Heart right ventricle (tissue), 16 donors: ENCODE data around the gene MANF. TPM values are rescaled to one million over a fixed set of nuclear protein-coding genes. Genes with fewer than 3 reads are reported as not detected.

Experiments used
- ATAC-seq, 8 donors: fragments of 200-7000 bp; cut with Tn5 transposase; one replicate each; pipeline ENCODE4 v1.9.1; 2020; ENCODE audit warnings: mild to moderate bottlenecking in 8 of 8, moderate library complexity in 8 of 8, moderate number of reproducible peaks in 1 of 8
- DNase-seq, 2 donors: peaks; one replicate each; pipeline ENCODE4 v3.0.0-alpha.2; 2020
- H3K27ac ChIP-seq, 10 donors: fragments of 200-600 bp; sonication (generic) in 2 of 10; one replicate each; pipeline versions ENCODE4 v1.5.0 to v1.8.0; 2020 to 2022; ENCODE audit warnings: mild to moderate bottlenecking in 3 of 10
- H3K27me3 ChIP-seq, 7 donors: fragments of 200-600 bp; one replicate each; pipeline ENCODE4 v1.8.0; 2021 to 2022; ENCODE audit warnings: mild to moderate bottlenecking in 2 of 7
- H3K36me3 ChIP-seq, 9 donors: fragments of 200-600 bp; sonication (generic) in 1 of 9; one replicate each; pipeline versions ENCODE4 v1.5.0 to v1.8.0; 2020 to 2022; ENCODE audit warnings: mild to moderate bottlenecking in 2 of 9
- H3K4me1 ChIP-seq, 9 donors: fragments of 200-600 bp; sonication (generic) in 1 of 9; one replicate each; pipeline versions ENCODE4 v1.5.0 to v1.8.0; 2020 to 2022; ENCODE audit warnings: mild to moderate bottlenecking in 4 of 9
- H3K4me3 ChIP-seq, 10 donors: fragments of 200-600 bp; sonication (generic) in 2 of 10; one replicate each; pipeline versions ENCODE4 v1.5.0 to v1.8.0; 2020 to 2022; ENCODE audit warnings: mild to moderate bottlenecking in 7 of 10, moderate library complexity in 2 of 10
- H3K9me3 ChIP-seq, 11 donors: fragments of 200-600 bp in 10 of 11; sonication (generic) in 2 of 11; one replicate each; pipeline versions ENCODE4 v1.5.0 to v1.8.0; 2013 to 2022; ENCODE audit warnings: mild to moderate bottlenecking in 2 of 11, control low read depth in 1 of 11, moderate library complexity in 1 of 11
- WGBS, 2 donors: extraction: QIAGEN DNeasy Blood & Tissue Kit; methylation state at CpG; one replicate each; pipeline ENCODE4 v1.1.7; 2013; ENCODE audit warnings: inconsistent platforms in 1 of 2; 5-methylcytosine and 5-hydroxymethylcytosine counted together
- intact Hi-C, 10 donors: fragments of 100-400 bp; cut with DNase I; formaldehyde crosslinking; loops; one replicate each; pipeline versions ENCODE4 v1.11.1 to v1.14.2; 2022
- polyA plus RNA-seq, 2 donors: library from polyadenylated mRNA; stranded (reverse); fragments of 200-250 nt; gene quantifications; one replicate each; pipeline ENCODE4 v1.2.3, GENCODE V29; 2013
- total RNA-seq, 10 donors: library from RNA; stranded (reverse); fragmentation: NEBNext Ultra II Directional in 3 of 10; extraction: Animal tissue kit (Norgen Biotek cat#: 25700) in 3 of 10; gene quantifications; one replicate each; pipeline versions ENCODE4 v1.2.1 to v1.2.4, GENCODE V29; 2021 to 2023
- TF ChIP-seq, protein P1 (sequence below), 9 donors: fragments of 200-600 bp; sonication (generic) in 2 of 9; IDR thresholded peaks; one replicate each; pipeline versions ENCODE4 v1.5.0 to v1.8.0; 2021 to 2022; ENCODE audit warnings: antibody characterized with exemption in 9 of 9, mild to moderate bottlenecking in 5 of 9, moderate library complexity in 1 of 9
- donor health status: Arrhythmogenic right ventricular cardiomyopathy.
- donor health status: ischemic (EF 13 %, LVEDD 7.1; RV severe dilation, severe dysfunction).
- donor health status: healthy with polysubstance abuse.
- donor health status: DM: no; HTN: yes; CAD: no.
- donor health status: DM: no; HTN: no; CAD: no.
- donor health status: ischemic (EF 25% LVEDD 6.9; RV normal size, moderate dysfunction).
- donor health status: ischemic (EF 25% LVEDD 5.7; RV mildly dilated, moderate dysfunction).
- donor health status: healthy.
- donor health status: DM: yes; HTN: yes; CAD: no.
- donor health status: Ischemic cardiomyopathy.
- donor health status: ischemic (EF 35%, LVEDD 5.7; RV mildly dilated, moderate dysfunction).
- donor health status: nonischemic (EF 11% LVEDD 7.7; RV severe dilation, severe dysfunction).
- donor health status: DM: yes; HTN: yes; CAD: no.
- donor health status: PGD.
- donor health status: ischemic (EF 29% LVEDD 5.4; RV normal size, mild dysfunction).
- donor health status: nonischemic (EF 23%, LVEDD 6.1; RV moderate dilation, normal function).

The MANF gene
- total and polyA plus RNA-seq, 12 donors, result 19.1 to 150 (median 45.1) TPM

DNA sequence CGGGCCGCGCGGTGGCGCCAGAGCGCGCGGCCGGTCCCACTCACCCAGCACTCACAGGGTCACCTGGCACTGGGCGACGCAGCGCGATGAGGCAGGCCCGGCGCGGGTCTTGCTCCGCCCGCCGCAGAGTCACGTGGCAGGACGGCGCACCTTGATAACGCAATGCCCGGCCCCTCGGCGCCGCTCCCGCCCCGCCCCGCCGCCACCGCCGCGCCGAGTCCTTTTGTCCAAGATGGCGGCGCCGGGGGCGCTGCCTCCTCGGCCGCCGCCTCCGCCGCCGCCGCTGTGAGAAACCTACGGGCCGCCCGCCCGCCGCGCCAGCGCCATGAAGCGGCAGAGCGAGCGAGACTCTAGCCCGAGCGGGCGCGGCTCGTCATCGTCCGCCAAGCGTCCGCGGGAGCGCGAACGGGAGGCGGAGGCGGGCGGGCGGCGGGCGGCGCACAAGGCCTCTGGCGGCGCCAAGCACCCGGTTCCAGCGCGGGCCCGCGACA, 6.0 kb downstream of the MANF start, which contains the start of gene RBM15B:
RBM15B (plus strand) TSS at position 211 of the 491 bp plus-strand sequence; CDS start at position 326, 115 bp downstream.
- ATAC-seq, result peak; percentile 94 to 98 (median 97)

DNA sequence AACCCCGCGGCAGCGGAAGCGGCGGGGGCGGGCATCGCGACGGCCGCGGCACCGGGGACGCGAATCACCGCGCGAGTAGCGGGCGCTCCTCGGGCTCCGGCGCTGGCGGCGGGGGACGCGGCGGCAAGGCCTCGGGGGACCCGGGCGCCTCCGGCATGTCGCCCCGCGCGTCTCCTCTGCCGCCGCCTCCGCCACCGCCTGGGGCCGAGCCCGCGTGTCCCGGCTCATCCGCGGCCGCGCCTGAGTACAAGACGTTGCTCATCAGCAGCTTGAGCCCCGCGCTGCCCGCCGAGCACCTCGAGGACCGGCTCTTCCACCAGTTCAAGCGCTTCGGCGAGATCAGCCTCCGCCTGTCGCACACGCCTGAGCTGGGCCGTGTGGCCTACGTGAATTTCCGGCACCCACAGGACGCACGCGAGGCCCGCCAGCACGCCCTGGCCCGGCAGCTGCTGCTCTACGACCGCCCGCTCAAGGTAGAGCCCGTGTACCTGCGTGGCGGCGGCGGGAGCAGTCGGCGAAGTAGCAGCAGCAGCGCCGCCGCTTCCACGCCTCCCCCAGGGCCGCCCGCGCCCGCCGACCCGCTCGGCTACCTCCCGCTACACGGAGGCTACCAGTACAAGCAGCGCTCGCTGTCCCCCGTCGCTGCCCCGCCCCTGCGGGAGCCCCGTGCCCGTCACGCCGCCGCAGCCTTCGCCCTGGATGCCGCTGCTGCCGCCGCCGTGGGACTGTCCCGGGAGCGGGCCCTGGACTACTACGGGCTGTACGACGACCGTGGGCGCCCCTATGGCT, 6.7 kb downstream of the MANF start:
- no peaks in the 10 kb centered on the region for H3K9me3 ChIP-seq
- DNase-seq (peak in 1 of 2 donors; percentile 32), ATAC-seq (peak in 1 of 8 donors; percentile 1)
- peaks cover 0 to 84% (median 42%) of the 10 kb centered on the region in 9 donors for H3K36me3 ChIP-seq
- peak overlapping the region; percentile 61 to 97 (median 90) for H3K27ac ChIP-seq
- peaks cover 27 to 91% (median 85%) of the 10 kb centered on the region in 9 donors for H3K4me1 ChIP-seq
- WGBS, 2 donors, result 4 to 9% methylated on average over 89 to 115 of the region's 115 CpGs
- intact Hi-C loops, result loop anchor here in 8 of 10 donors (5.0 to 10.0 kb wide), 5 partner anchors 106 to 293 kb away; partner anchors contain the start of genes TEX264 (in 3 of the 8) and DCAF1 (in 2 of the 8)
- TF ChIP-seq, protein P1, sequence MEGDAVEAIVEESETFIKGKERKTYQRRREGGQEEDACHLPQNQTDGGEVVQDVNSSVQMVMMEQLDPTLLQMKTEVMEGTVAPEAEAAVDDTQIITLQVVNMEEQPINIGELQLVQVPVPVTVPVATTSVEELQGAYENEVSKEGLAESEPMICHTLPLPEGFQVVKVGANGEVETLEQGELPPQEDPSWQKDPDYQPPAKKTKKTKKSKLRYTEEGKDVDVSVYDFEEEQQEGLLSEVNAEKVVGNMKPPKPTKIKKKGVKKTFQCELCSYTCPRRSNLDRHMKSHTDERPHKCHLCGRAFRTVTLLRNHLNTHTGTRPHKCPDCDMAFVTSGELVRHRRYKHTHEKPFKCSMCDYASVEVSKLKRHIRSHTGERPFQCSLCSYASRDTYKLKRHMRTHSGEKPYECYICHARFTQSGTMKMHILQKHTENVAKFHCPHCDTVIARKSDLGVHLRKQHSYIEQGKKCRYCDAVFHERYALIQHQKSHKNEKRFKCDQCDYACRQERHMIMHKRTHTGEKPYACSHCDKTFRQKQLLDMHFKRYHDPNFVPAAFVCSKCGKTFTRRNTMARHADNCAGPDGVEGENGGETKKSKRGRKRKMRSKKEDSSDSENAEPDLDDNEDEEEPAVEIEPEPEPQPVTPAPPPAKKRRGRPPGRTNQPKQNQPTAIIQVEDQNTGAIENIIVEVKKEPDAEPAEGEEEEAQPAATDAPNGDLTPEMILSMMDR (IDR thresholded peaks at IDR 0.05), result no peak
- H3K4me3 ChIP-seq, result peak overlapping the region; percentile 36 to 76 (median 68)
- no peaks in the 10 kb centered on the region for H3K27me3 ChIP-seq

More for the DNA sequence above, 6.0 kb downstream of the MANF start, which contains the start of gene RBM15B:
- intact Hi-C loops, result loop anchor here in 8 of 10 donors (5.0 to 10.0 kb wide), 5 partner anchors 106 to 294 kb away; partner anchors contain the start of genes TEX264 (in 3 of the 8) and DCAF1 (in 2 of the 8)
- TF ChIP-seq, protein P1 (IDR thresholded peaks at IDR 0.05), result peak in 7 of 9 donors; percentile 90 to 99 (median 92)
- 0 to 1% methylated on average over 82 to 83 of the region's 83 CpGs for WGBS, 2 donors
- peaks cover 0 to 81% (median 36%) of the 10 kb centered on the region in 9 donors for H3K36me3 ChIP-seq
- H3K27ac ChIP-seq, result peak within 1 kb of the TSS; percentile 61 to 97 (median 90)
- H3K27me3 ChIP-seq, result no peaks in the 10 kb centered on the region
- no peaks in the 10 kb centered on the region for H3K9me3 ChIP-seq
- H3K4me1 ChIP-seq, result peaks cover 33 to 91% (median 85%) of the 10 kb centered on the region in 9 donors
- peak within 1 kb of the TSS; percentile 36 to 76 (median 68) for H3K4me3 ChIP-seq
- peak; percentile 97 to 98 for DNase-seq

DNA sequence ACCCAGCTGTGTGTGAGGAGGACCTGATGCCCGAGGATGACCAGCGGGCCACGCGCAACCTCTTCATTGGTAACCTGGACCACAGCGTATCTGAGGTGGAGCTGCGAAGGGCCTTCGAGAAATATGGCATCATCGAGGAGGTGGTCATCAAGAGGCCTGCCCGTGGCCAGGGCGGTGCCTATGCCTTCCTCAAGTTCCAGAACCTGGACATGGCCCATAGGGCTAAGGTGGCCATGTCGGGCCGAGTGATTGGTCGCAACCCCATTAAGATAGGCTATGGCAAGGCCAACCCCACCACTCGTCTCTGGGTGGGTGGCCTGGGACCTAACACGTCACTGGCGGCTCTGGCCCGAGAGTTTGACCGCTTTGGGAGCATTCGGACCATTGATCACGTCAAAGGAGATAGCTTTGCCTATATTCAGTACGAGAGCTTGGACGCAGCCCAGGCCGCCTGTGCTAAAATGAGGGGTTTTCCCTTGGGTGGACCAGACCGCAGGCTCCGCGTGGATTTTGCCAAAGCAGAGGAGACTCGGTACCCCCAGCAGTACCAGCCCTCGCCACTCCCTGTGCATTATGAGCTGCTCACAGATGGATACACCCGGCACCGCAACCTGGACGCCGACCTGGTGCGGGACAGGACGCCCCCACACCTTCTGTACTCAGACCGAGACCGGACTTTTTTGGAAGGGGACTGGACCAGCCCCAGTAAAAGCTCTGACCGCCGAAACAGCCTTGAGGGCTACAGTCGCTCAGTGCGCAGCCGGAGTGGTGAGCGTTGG, 7.5 kb downstream of the MANF start:
- peak overlapping the region in 9 of 10 donors; percentile 80 to 97 (median 91) for H3K27ac ChIP-seq
- H3K36me3 ChIP-seq, result peaks cover 0 to 84% (median 40%) of the 10 kb centered on the region in 9 donors
- H3K4me3 ChIP-seq, result peak overlapping the region; percentile 36 to 76 (median 68)
- TF ChIP-seq, protein P1 (IDR thresholded peaks at IDR 0.05), result no peak
- H3K27me3 ChIP-seq, result no peaks in the 10 kb centered on the region
- WGBS, 2 donors, result 92 to 95% methylated on average over 42 of the region's 42 CpGs
- H3K9me3 ChIP-seq, result no peaks in the 10 kb centered on the region
- DNase-seq (no peak), ATAC-seq (peak in 1 of 8 donors; percentile 1)
- intact Hi-C loops, result loop anchor here in 8 of 10 donors (5.0 to 10.0 kb wide), 5 partner anchors 105 to 292 kb away; partner anchors contain the start of genes TEX264 (in 3 of the 8) and DCAF1 (in 2 of the 8)
- H3K4me1 ChIP-seq, result peaks cover 26 to 91% (median 85%) of the 10 kb centered on the region in 9 donors
